HEK293T (cell line): ENCODE data around the gene DYRK2.
"Not testable (repeated sequence)": the region's sequence is repeated elsewhere in the genome, so short reads cannot be mapped to it uniquely, and the experiment has no call there.

Experiments used
- ARNT ChIP-seq: fragments of 450-650 bp; IDR thresholded peaks from 2 replicates; pipeline ENCODE4 v1.6.1; 2017; ENCODE audit warnings: mild to moderate bottlenecking
- FOXA1 ChIP-seq: fragments of 450-650 bp; IDR thresholded peaks from 2 replicates; pipeline ENCODE4 v1.6.1; 2016; ENCODE audit warnings: mild to moderate bottlenecking
- FOXK2 ChIP-seq: fragments of 450-650 bp; IDR thresholded peaks from 2 replicates; pipeline ENCODE4 v1.6.1; 2016; ENCODE audit warnings: mild to moderate bottlenecking
- LEF1 ChIP-seq: fragments of 450-650 bp; IDR thresholded peaks from 2 replicates; pipeline ENCODE4 v1.6.1; 2017; ENCODE audit warnings: mild to moderate bottlenecking, borderline replicate concordance
- NFRKB ChIP-seq: fragments of 450-650 bp; IDR thresholded peaks from 2 replicates; pipeline ENCODE4 v1.6.1; 2016; ENCODE audit warnings: mild to moderate bottlenecking, moderate library complexity
- SP1 ChIP-seq: fragments of 450-650 bp; IDR thresholded peaks from 2 replicates; pipeline ENCODE4 v1.6.1; 2017
- TARDBP ChIP-seq: fragments of 450-650 bp; IDR thresholded peaks from 2 replicates; pipeline ENCODE4 v1.6.1; 2016
- ZNF384 ChIP-seq: fragments of 450-650 bp; IDR thresholded peaks from 2 replicates; pipeline ENCODE4 v1.6.1; 2016
- TF ChIP-seq, protein P1 (sequence below): fragments of 450-650 bp; IDR thresholded peaks from 2 replicates; pipeline ENCODE4 v1.6.1; 2016

- TF ChIP-seq TARDBP, FOXK2, SP1, NFRKB, ARNT, LEF1, FOXA1, ZNF384: not testable (repeated sequence)
- TF ChIP-seq, protein P1, sequence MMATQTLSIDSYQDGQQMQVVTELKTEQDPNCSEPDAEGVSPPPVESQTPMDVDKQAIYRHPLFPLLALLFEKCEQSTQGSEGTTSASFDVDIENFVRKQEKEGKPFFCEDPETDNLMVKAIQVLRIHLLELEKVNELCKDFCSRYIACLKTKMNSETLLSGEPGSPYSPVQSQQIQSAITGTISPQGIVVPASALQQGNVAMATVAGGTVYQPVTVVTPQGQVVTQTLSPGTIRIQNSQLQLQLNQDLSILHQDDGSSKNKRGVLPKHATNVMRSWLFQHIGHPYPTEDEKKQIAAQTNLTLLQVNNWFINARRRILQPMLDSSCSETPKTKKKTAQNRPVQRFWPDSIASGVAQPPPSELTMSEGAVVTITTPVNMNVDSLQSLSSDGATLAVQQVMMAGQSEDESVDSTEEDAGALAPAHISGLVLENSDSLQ: not testable (repeated sequence)
Measured at GRCh38 chr12:67672507-67672906, 24.0 kb downstream of the DYRK2 start.
